D721Med (cell line): ENCODE results near the gene ACSM2B.
"Not testable (repeated sequence)": the region's sequence is repeated elsewhere in the genome, so short reads cannot be mapped to it uniquely, and the experiment has no call there.

Experiments
- DNase-seq: peaks from one replicate; pipeline ENCODE4 v3.0.0; 2011; ENCODE audit warnings: low spot score; ENCODE audit not compliant: insufficient read length
- FAIRE-seq: peaks from 2 replicates; lab custom pipeline; 2011; peaks lifted over from hg19 to GRCh38; lab: Jason Lieb, UNC
- TF ChIP-seq, protein P1 (sequence below): IDR thresholded peaks from 2 replicates; pipeline ENCODE4 v1.5.1; 2012; ENCODE audit warnings: mild to moderate bottlenecking, control low read depth; ENCODE audit not compliant: insufficient read depth; ENCODE audit errors: missing control alignments

Gene ACSM2B

DNA sequence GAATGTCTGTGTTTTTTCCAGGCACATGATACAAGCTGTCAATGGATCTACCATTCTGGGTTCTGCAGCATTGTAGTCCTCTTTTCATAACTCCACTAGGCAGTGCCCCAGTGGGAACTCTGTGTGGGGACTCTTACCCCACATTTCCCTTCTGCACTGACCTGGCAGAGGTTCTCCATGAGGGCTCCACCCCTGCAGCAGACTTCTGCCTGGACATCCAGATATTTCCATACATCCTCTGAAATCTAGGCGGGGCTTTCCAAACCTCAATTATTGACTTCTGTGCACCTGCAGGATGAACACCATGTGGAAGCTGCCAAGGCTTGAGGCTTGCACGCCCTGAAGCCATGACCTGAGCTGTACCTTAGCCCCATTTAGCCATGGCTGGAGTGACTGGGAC, 68.9 kb downstream of the ACSM2B start:
- FAIRE-seq (no peak), DNase-seq (no peak)
- TF ChIP-seq, protein P1, sequence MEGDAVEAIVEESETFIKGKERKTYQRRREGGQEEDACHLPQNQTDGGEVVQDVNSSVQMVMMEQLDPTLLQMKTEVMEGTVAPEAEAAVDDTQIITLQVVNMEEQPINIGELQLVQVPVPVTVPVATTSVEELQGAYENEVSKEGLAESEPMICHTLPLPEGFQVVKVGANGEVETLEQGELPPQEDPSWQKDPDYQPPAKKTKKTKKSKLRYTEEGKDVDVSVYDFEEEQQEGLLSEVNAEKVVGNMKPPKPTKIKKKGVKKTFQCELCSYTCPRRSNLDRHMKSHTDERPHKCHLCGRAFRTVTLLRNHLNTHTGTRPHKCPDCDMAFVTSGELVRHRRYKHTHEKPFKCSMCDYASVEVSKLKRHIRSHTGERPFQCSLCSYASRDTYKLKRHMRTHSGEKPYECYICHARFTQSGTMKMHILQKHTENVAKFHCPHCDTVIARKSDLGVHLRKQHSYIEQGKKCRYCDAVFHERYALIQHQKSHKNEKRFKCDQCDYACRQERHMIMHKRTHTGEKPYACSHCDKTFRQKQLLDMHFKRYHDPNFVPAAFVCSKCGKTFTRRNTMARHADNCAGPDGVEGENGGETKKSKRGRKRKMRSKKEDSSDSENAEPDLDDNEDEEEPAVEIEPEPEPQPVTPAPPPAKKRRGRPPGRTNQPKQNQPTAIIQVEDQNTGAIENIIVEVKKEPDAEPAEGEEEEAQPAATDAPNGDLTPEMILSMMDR: no peak

DNA sequence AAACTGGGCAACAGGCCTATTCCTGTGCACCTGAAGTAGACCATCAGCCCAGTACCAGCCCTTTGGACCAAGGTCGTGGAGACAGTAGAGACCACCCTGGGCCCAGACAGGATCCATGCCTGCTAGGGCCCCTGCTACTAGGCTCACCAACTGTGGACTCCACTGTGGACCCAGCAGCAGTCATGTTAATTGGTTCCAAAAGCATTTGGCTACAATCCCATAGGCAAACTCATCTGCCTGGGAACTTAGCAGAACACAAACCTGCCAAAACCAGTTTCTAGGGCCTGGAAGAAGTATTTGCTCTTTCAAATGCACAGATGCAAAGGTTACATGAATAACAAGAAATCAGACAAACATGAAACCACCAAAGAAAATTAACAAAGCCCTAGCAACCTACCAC, 71.7 kb downstream of the ACSM2B start:
- no peak for DNase-seq
- TF ChIP-seq, protein P1: no peak
- no peak for FAIRE-seq

DNA sequence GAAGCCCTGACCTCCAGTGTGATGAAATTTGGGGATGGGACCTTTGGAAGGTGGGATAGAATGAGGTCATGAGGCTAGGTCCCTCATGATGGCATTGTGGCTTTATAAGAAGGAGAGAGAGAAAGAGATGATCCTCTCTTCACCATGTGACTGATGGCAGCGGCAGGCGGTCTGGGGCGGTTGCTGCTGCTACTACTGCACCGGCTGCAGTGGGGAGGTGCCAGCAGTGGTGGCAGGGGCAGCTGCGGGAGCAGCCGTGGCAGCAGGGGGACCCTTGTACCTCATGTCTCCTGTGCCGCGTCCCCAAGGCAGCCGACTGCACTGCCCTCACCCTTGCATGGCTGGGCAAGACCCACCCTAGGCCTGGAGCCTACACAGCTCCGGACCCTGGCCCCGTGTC, 84.7 kb downstream of the ACSM2B start:
- not testable (repeated sequence) for FAIRE-seq, DNase-seq

DNA sequence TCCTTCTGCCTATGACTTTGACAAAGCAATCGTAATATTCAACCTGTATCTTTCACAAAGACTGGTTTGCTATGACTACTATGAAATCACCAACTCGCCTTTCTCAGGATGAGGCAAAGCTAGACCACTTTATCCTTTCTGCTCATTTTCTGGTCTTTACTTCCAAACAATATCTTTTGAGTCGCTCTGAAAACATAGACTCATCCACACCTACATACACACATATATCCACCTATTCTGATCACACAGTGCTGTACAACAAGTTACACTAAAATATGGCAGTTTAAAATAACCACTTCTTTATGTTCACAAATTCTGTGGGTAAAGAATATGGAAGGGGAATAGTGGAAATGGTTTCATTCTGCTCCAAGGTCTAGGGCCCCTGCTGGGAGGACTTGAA, 85.2 kb downstream of the ACSM2B start:
- not testable (repeated sequence) for DNase-seq, FAIRE-seq
